Activated naive CD4-positive, alpha-beta T cell treated with anti-CD3 and anti-CD28 coated beads, Interleukin-2, amount 50 U/mL, for 16 hours (primary cell): ENCODE measurements around the gene RAP1GAP.

Source experiments
- DNase-seq: peaks from one replicate; pipeline ENCODE4 v3.0.0-alpha.2; 2020

The RAP1GAP gene

GRCh38 chr1:21669258-21670058 lies at the start of gene RAP1GAP:
Gene RAP1GAP, minus strand, starts transcription at chr1:21669357. Its CDS starts 49,325 bp downstream, at chr1:21620032.
- DNase-seq, result peak; percentile 37

GRCh38 chr1:21716169-21716568 lies 47.0 kb upstream of the RAP1GAP start:
- DNase-seq, result no peak

- DNase-seq, result no peak
Measured at GRCh38 chr1:21707891-21708290, 38.7 kb upstream of the RAP1GAP start.

- DNase-seq, result no peak
Measured at GRCh38 chr1:21707086-21707840, 38.1 kb upstream of the RAP1GAP start.

GRCh38 chr1:21706151-21706835 lies 37.1 kb upstream of the RAP1GAP start:
- DNase-seq, result no peak

- DNase-seq, result no peak
Measured at GRCh38 chr1:21705303-21705980, 36.3 kb upstream of the RAP1GAP start.

- DNase-seq, result no peak
Measured at GRCh38 chr1:21704145-21704544, 35.0 kb upstream of the RAP1GAP start.

GRCh38 chr1:21703318-21703963 lies 34.3 kb upstream of the RAP1GAP start:
- no peak for DNase-seq

- no peak for DNase-seq
Measured at GRCh38 chr1:21702780-21703179, 33.6 kb upstream of the RAP1GAP start.

GRCh38 chr1:21701401-21701800 lies 32.2 kb upstream of the RAP1GAP start:
- no peak for DNase-seq

- DNase-seq, result no peak
Measured at GRCh38 chr1:21700094-21700493, 30.9 kb upstream of the RAP1GAP start.

- no peak for DNase-seq
Measured at GRCh38 chr1:21696931-21697330, 27.8 kb upstream of the RAP1GAP start.

- no peak for DNase-seq
Measured at GRCh38 chr1:21693732-21694131, 24.6 kb upstream of the RAP1GAP start.

GRCh38 chr1:21691739-21692138 lies 22.6 kb upstream of the RAP1GAP start:
- DNase-seq, result no peak

GRCh38 chr1:21689661-21690372 lies 20.7 kb upstream of the RAP1GAP start:
- no peak for DNase-seq

- no peak for DNase-seq
Measured at GRCh38 chr1:21687081-21687529, 17.9 kb upstream of the RAP1GAP start.

GRCh38 chr1:21685946-21686678 lies 17.0 kb upstream of the RAP1GAP start:
- no peak for DNase-seq

- no peak for DNase-seq
Measured at GRCh38 chr1:21681426-21681825, 12.3 kb upstream of the RAP1GAP start.

- no peak for DNase-seq
Measured at GRCh38 chr1:21680918-21681317, 11.8 kb upstream of the RAP1GAP start.

- DNase-seq, result no peak
Measured at GRCh38 chr1:21680381-21680780, 11.2 kb upstream of the RAP1GAP start.

GRCh38 chr1:21677168-21677567 lies 8.0 kb upstream of the RAP1GAP start:
- DNase-seq, result no peak
